Measurements from ENCODE around the gene TECTA.
A peak's percentile ranks its signal among the peaks of the same experiment; 100 is the strongest.

TECTA gene

GRCh38 chr11:121194731-121195596, 93.9 kb downstream of the TECTA start:
- peak; percentile 81 for DNase-seq

GRCh38 chr11:121198491-121198890, 97.4 kb downstream of the TECTA start:
- DNase-seq, result no peak

GRCh38 chr11:121199516-121199915, 98.5 kb downstream of the TECTA start:
- DNase-seq, result no peak

- no peak for DNase-seq
Measured at GRCh38 chr11:121206810-121207209, 105.8 kb downstream of the TECTA start.

- no peak for DNase-seq
Measured at GRCh38 chr11:121207485-121208115, 106.6 kb downstream of the TECTA start.

- DNase-seq, result no peak
Measured at GRCh38 chr11:121210445-121211080, 109.5 kb downstream of the TECTA start.

GRCh38 chr11:121211626-121212025, 110.6 kb downstream of the TECTA start:
- no peak for DNase-seq

GRCh38 chr11:121212536-121213361, 111.7 kb downstream of the TECTA start:
- DNase-seq, result no peak

- DNase-seq, result no peak
Measured at GRCh38 chr11:121213362-121213893, 112.4 kb downstream of the TECTA start.

- DNase-seq, result no peak
Measured at GRCh38 chr11:121214861-121215260, 113.8 kb downstream of the TECTA start.

- no peak for DNase-seq
Measured at GRCh38 chr11:121221496-121222200, 120.6 kb downstream of the TECTA start.

GRCh38 chr11:121223161-121223560, 122.1 kb downstream of the TECTA start:
- no peak for DNase-seq

GRCh38 chr11:121225382-121225781, 124.3 kb downstream of the TECTA start:
- DNase-seq, result no peak

GRCh38 chr11:121226415-121227263, 125.6 kb downstream of the TECTA start:
- no peak for DNase-seq

- no peak for DNase-seq
Measured at GRCh38 chr11:121228851-121229250, 127.8 kb downstream of the TECTA start.

GRCh38 chr11:121229495-121230215, 128.6 kb downstream of the TECTA start:
- DNase-seq, result no peak

- no peak for DNase-seq
Measured at GRCh38 chr11:121231576-121232278, 130.7 kb downstream of the TECTA start.

GRCh38 chr11:121235057-121235456, 134.0 kb downstream of the TECTA start:
- DNase-seq, result no peak
